SU-DHL-6 (cell line): ENCODE results near the gene HNRNPA1.

Source experiments
- H2AFZ ChIP-seq: fragments of 200-600 bp; sonication (generic); 2 replicates; pipeline ENCODE4 v1.6.1; 2014; ENCODE audit warnings: low read depth, mild to moderate bottlenecking, moderate library complexity, mixed read lengths, antibody characterized with exemption, low read length; ENCODE audit not compliant: severe bottlenecking
- H3F3A ChIP-seq: fragments of 200-600 bp; shearing (Covaris generic); 2 replicates; pipeline ENCODE4 v1.6.0; 2016; ENCODE audit warnings: antibody characterized with exemption, mild to moderate bottlenecking; ENCODE audit not compliant: insufficient read depth
- H3K27ac ChIP-seq: fragments of 200-600 bp; sonication (generic); 2 replicates; pipeline ENCODE4 v1.5.1; 2016; ENCODE audit warnings: low read depth, mild to moderate bottlenecking, low read length, moderate library complexity, mixed read lengths
- H3K27me3 ChIP-seq: fragments of 200-600 bp; sonication (generic), shearing (Covaris generic); 2 replicates; pipeline ENCODE4 v1.6.0; 2014; ENCODE audit warnings: mild to moderate bottlenecking, low read length
- H3K36me3 ChIP-seq: fragments of 200-600 bp; sonication (generic); 2 replicates; pipeline ENCODE4 v1.6.1; 2014; ENCODE audit warnings: mild to moderate bottlenecking, low read length, mixed read lengths
- H3K4me2 ChIP-seq: fragments of 300-600, 200-600 bp; shearing (Covaris generic), sonication (generic); 2 replicates; pipeline ENCODE4 v1.6.0; 2014; ENCODE audit warnings: low read length, low read depth, mild to moderate bottlenecking; ENCODE audit not compliant: poor library complexity, severe bottlenecking
- H3K4me3 ChIP-seq: fragments of 200-600 bp; sonication (generic); 2 replicates; pipeline ENCODE4 v1.5.1; 2014; ENCODE audit warnings: antibody characterized with exemption, low read length, mild to moderate bottlenecking, mixed read lengths; ENCODE audit not compliant: insufficient read depth, poor library complexity, severe bottlenecking
- H3K79me2 ChIP-seq: fragments of 200-600 bp; sonication (generic); 2 replicates; pipeline ENCODE4 v1.6.1; 2014; ENCODE audit warnings: mild to moderate bottlenecking, low read length, moderate library complexity; ENCODE audit not compliant: insufficient read depth
- H3K9ac ChIP-seq: fragments of 200-600 bp; sonication (generic); 2 replicates; pipeline ENCODE4 v1.7.0; 2014; ENCODE audit warnings: mild to moderate bottlenecking, low read length
- H3K9me2 ChIP-seq: fragments of 200-600 bp; sonication (generic); replicated peaks from 2 replicates; pipeline ENCODE4 v1.6.1; 2014; ENCODE audit warnings: low read length; ENCODE audit not compliant: insufficient read depth
- H3K9me3 ChIP-seq: fragments of 200-600 bp; sonication (generic); 2 replicates; pipeline ENCODE4 v1.6.1; 2014; ENCODE audit warnings: low read length, mixed read lengths; ENCODE audit not compliant: insufficient read depth
- H4K20me1 ChIP-seq: fragments of 200-600 bp; sonication (generic); 2 replicates; pipeline ENCODE4 v1.6.1; 2014; ENCODE audit warnings: low read depth, mild to moderate bottlenecking, antibody characterized with exemption, low read length, moderate library complexity, mixed read lengths
- CTCF ChIP-seq: fragments of 200-600 bp; sonication (generic); IDR thresholded peaks from one replicate; pipeline ENCODE4 v1.5.1; 2017; ENCODE audit warnings: antibody characterized with exemption, mild to moderate bottlenecking, low read length, moderate library complexity; ENCODE audit not compliant: insufficient read depth, poor library complexity, severe bottlenecking
- EZH2phosphoT487 ChIP-seq: fragments of 200-600 bp; sonication (generic), shearing (Covaris generic); conservative IDR thresholded peaks from 2 replicates; pipeline ENCODE4 v1.6.1; 2018; ENCODE audit warnings: mild to moderate bottlenecking, antibody characterized with exemption, low read length, moderate library complexity, mixed read lengths

The HNRNPA1 gene

GRCh38 chr12:54246011-54246641, 34.4 kb upstream of the HNRNPA1 start:
- Histone ChIP-seq H3K4me2 (no peak overlapping the region), H3K9me2 (no peaks in the 10 kb centered on the region), H3K9ac (no peak overlapping the region), H2AFZ (no peak overlapping the region), H3F3A (no peaks in the 10 kb centered on the region), H3K9me3 (no peaks in the 10 kb centered on the region), H3K27me3 (no peaks in the 10 kb centered on the region), H4K20me1 (no peaks in the 10 kb centered on the region), H3K36me3 (peaks cover 9% of the 10 kb centered on the region), H3K79me2 (no peaks in the 10 kb centered on the region), H3K27ac (no peak overlapping the region), H3K4me3 (no peak overlapping the region)
- no peak for TF ChIP-seq EZH2phosphoT487

GRCh38 chr12:54249489-54249888, 31.0 kb upstream of the HNRNPA1 start:
- no peaks in the 10 kb centered on the region for H3K27me3 ChIP-seq
- no peaks in the 10 kb centered on the region for H3K79me2 ChIP-seq
- H3K9me2 ChIP-seq, result no peaks in the 10 kb centered on the region
- no peak overlapping the region for H3K9ac ChIP-seq
- H3K27ac ChIP-seq, result no peak overlapping the region
- TF ChIP-seq CTCF, result no peak
- TF ChIP-seq EZH2phosphoT487, result no peak
- H3F3A ChIP-seq, result peaks cover 7% of the 10 kb centered on the region; the same call in 1 of the 2 replicates
- no peak overlapping the region for H3K4me3 ChIP-seq
- H3K4me2 ChIP-seq, result no peak overlapping the region
- H4K20me1 ChIP-seq, result no peaks in the 10 kb centered on the region
- H3K9me3 ChIP-seq, result no peaks in the 10 kb centered on the region
- peaks cover 14% of the 10 kb centered on the region for H3K36me3 ChIP-seq
- H2AFZ ChIP-seq, result no peak overlapping the region

DNA sequence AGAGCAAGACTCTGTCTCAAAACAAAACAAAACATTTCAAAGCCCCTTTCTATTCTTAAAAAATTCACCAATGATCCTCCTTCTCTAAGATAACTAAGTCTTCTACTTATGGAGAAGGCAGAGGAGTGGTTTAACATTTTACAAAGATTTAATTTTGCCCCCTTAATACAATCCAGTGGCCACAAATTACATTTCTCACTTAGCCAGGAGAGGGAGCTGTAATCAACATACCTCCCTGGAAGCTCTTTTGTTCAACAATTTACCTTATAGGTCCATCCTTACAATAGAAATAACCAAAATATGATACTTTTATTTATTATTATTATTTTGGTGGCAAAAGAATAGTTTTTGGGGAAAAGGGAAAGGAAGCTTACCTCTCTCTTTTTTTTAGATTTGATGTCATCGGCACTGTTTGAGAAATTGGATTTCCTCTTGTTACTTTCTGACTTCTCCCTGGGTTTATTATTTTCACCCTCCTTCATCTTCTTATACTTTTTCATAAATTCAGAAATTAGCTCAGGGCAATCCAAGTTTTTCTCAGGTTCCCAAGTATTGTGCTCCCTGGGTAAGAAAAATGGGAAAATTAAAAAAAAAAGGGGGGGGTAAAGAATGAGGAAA, 28.8 kb upstream of the HNRNPA1 start:
- H3K27ac ChIP-seq, result no peak overlapping the region

More for the DNA sequence above, 28.8 kb upstream of the HNRNPA1 start:
- Histone ChIP-seq H3K27me3 (no peaks in the 10 kb centered on the region), H3K4me2 (no peak overlapping the region), H2AFZ (no peak overlapping the region), H3K9me2 (no peaks in the 10 kb centered on the region), H3K79me2 (no peaks in the 10 kb centered on the region), H3F3A (peaks cover 7% of the 10 kb centered on the region; the same call in 1 of the 2 replicates), H3K4me3 (no peak overlapping the region), H3K9ac (no peak overlapping the region), H3K9me3 (no peaks in the 10 kb centered on the region), H4K20me1 (no peaks in the 10 kb centered on the region), H3K36me3 (peaks cover 10% of the 10 kb centered on the region; the same call in 1 of the 2 replicates)
- TF ChIP-seq CTCF, result peak; percentile 51
- no peak for TF ChIP-seq EZH2phosphoT487
